Measurements from ENCODE around the gene SUMO4. TPM values are rescaled to one million over a fixed set of nuclear protein-coding genes. Genes with fewer than 3 reads are reported as not detected.

Gene SUMO4
- total RNA-seq, 2 donors from 2014 or later = 0.67 to 1.3 TPM

GRCh38 chr6:149392093-149392492 lies 8.0 kb upstream of the SUMO4 start:
- Histone ChIP-seq H3K4me1 (no peaks in the 10 kb centered on the region), H3K27ac (no peak overlapping the region), H3K9me3 (no peaks in the 10 kb centered on the region), H3K27me3 (no peaks in the 10 kb centered on the region), H3K4me3 (no peak overlapping the region), H3K36me3 (no peaks in the 10 kb centered on the region)
- no peak for TF ChIP-seq CTCF (IDR thresholded peaks at IDR 0.05)
- no peak for DNase-seq (ENCODE audit: low spot score)

GRCh38 chr6:149392535-149392934 lies 7.5 kb upstream of the SUMO4 start:
- Histone ChIP-seq H3K27ac (no peak overlapping the region), H3K27me3 (no peaks in the 10 kb centered on the region)
- TF ChIP-seq CTCF (IDR thresholded peaks at IDR 0.05) = no peak

GRCh38 chr6:149393002-149393679 lies 6.9 kb upstream of the SUMO4 start:
- no peak for TF ChIP-seq CTCF (IDR thresholded peaks at IDR 0.05)
- H3K27ac ChIP-seq = no peak overlapping the region
- no peaks in the 10 kb centered on the region for H3K9me3 ChIP-seq
- H3K4me3 ChIP-seq = no peak overlapping the region
- no peaks in the 10 kb centered on the region for H3K27me3 ChIP-seq
- DNase-seq (ENCODE audit: low spot score) = no peak
- peaks cover 7% of the 10 kb centered on the region for H3K36me3 ChIP-seq
- H3K4me1 ChIP-seq = no peaks in the 10 kb centered on the region

More at GRCh38 chr6:149392535-149392934, 7.5 kb upstream of the SUMO4 start:
- Histone ChIP-seq H3K9me3 (no peaks in the 10 kb centered on the region), H3K4me1 (no peaks in the 10 kb centered on the region), H3K4me3 (no peak overlapping the region), H3K36me3 (peaks cover 1% of the 10 kb centered on the region)
- DNase-seq (ENCODE audit: low spot score) = no peak

- Histone ChIP-seq H3K4me3 (no peak overlapping the region), H3K4me1 (no peaks in the 10 kb centered on the region), H3K27ac (no peak overlapping the region), H3K27me3 (no peaks in the 10 kb centered on the region), H3K9me3 (no peaks in the 10 kb centered on the region), H3K36me3 (peaks cover 14% of the 10 kb centered on the region)
- TF ChIP-seq CTCF (IDR thresholded peaks at IDR 0.05) = no peak
- DNase-seq (ENCODE audit: low spot score) = no peak
Observed at GRCh38 chr6:149395185-149395584, 4.9 kb upstream of the SUMO4 start.

- DNase-seq (ENCODE audit: low spot score) = no peak
- Histone ChIP-seq H3K9me3 (no peaks in the 10 kb centered on the region), H3K27me3 (no peaks in the 10 kb centered on the region), H3K4me3 (no peak overlapping the region), H3K27ac (no peak overlapping the region), H3K4me1 (no peaks in the 10 kb centered on the region), H3K36me3 (peaks cover 31% of the 10 kb centered on the region)
- no peak for TF ChIP-seq CTCF (IDR thresholded peaks at IDR 0.05)
Observed at GRCh38 chr6:149397384-149397783, 2.7 kb upstream of the SUMO4 start.

- TF ChIP-seq CTCF (IDR thresholded peaks at IDR 0.05) = no peak
- H3K9me3 ChIP-seq = no peaks in the 10 kb centered on the region
- H3K4me3 ChIP-seq = no peak overlapping the region
- no peaks in the 10 kb centered on the region for H3K27me3 ChIP-seq
- H3K4me1 ChIP-seq = no peaks in the 10 kb centered on the region
- no peak for DNase-seq (ENCODE audit: low spot score)
- H3K36me3 ChIP-seq = peaks cover 33% of the 10 kb centered on the region
- H3K27ac ChIP-seq = no peak overlapping the region
Observed at GRCh38 chr6:149403534-149403933, 3.5 kb downstream of the SUMO4 start.

Data from right atrium auricular region (tissue), 2 donors.